Suprapubic skin (tissue), 4 donors: ENCODE results near the gene PLK5. TPM values are rescaled to one million over a fixed set of nuclear protein-coding genes. Genes with fewer than 3 reads are reported as not detected.
A peak's percentile ranks its signal among the peaks of the same experiment; 100 is the strongest.
"Not testable (repeated sequence)": the region's sequence is repeated elsewhere in the genome, so short reads cannot be mapped to it uniquely, and the experiment has no call there.

Experiments
- DNase-seq, 2 donors: peaks; one replicate each; pipeline ENCODE4 v3.0.0-alpha.2; 2019; ENCODE audit warnings: low spot score in 2 of 2
- H3K27ac ChIP-seq: fragments of 200-600 bp; sonication (generic); one replicate; pipeline ENCODE4 v1.5.1; 2019
- H3K27me3 ChIP-seq: fragments of 200-600 bp; sonication (generic); one replicate; pipeline ENCODE4 v1.5.1; 2019
- H3K36me3 ChIP-seq: fragments of 200-600 bp; sonication (generic); one replicate; pipeline ENCODE4 v1.5.1; 2019
- H3K4me1 ChIP-seq: fragments of 200-600 bp; sonication (generic); one replicate; pipeline ENCODE4 v1.5.1; 2019
- H3K4me3 ChIP-seq: fragments of 200-600 bp; sonication (generic); one replicate; pipeline ENCODE4 v1.5.1; 2019; ENCODE audit warnings: mild to moderate bottlenecking
- H3K9me3 ChIP-seq: fragments of 200-600 bp; sonication (generic); one replicate; pipeline ENCODE4 v1.5.1; 2019
- CTCF ChIP-seq, 2 donors: fragments of 200-600 bp in 1 of 2; fragments of 450-650 bp in 1 of 2; sonication (generic) in 1 of 2; IDR thresholded peaks; one replicate each; pipeline ENCODE4 v1.5.1; 2016 to 2019; ENCODE audit warnings: antibody characterized with exemption in 2 of 2, mild to moderate bottlenecking in 1 of 2, moderate library complexity in 1 of 2
- EP300 ChIP-seq: sonication (generic); formaldehyde crosslinking; IDR thresholded peaks from one replicate; pipeline ENCODE4 v1.6.1; 2017; ENCODE audit warnings: antibody characterized with exemption
- POLR2A ChIP-seq, 2 donors: fragments of 450-650 bp; IDR thresholded peaks; one replicate each; pipeline ENCODE4 v1.6.1; 2017; ENCODE audit warnings: antibody characterized with exemption in 2 of 2, mild to moderate bottlenecking in 2 of 2, moderate library complexity in 2 of 2
- POLR2AphosphoS5 ChIP-seq, 3 donors: sonication (generic); formaldehyde crosslinking; IDR thresholded peaks; one replicate each; pipeline ENCODE4 v1.6.1; 2017; ENCODE audit warnings: antibody characterized with exemption in 3 of 3
- WGBS: methylation state at CpG from one replicate; pipeline ENCODE4 v1.1.5; 2018; 5-methylcytosine and 5-hydroxymethylcytosine counted together
- total RNA-seq, 4 donors: library from RNA; depleted of rRNA; stranded (reverse); fragments of >200 nt; gene quantifications; one replicate each; pipeline ENCODE4 v1.1.0, GENCODE V29; 2016

The PLK5 gene
- 1 to 10 TPM in 1 of 4 donors, under 1 TPM in 1, not detected in 2; 0.23 to 1.2 TPM for total RNA-seq

GRCh38 chr19:1523412-1524286 is at the start of gene PLK5:
TSS of gene PLK5 (plus strand) at chr19:1524077. CDS start at chr19:1526997, 2,920 bp downstream.
- peaks cover 68% of the 10 kb centered on the region for H3K27me3 ChIP-seq
- 100% methylated on average over 1 of the region's 92 CpGs for WGBS
- no peaks in the 10 kb centered on the region for H3K36me3 ChIP-seq
- H3K27ac ChIP-seq, result no peak within 1 kb of the TSS
- no peak for DNase-seq
- TF ChIP-seq CTCF (IDR thresholded peaks at IDR 0.05), result no peak
- no peak for TF ChIP-seq POLR2A (IDR thresholded peaks at IDR 0.05)
- no peak for TF ChIP-seq EP300
- TF ChIP-seq POLR2AphosphoS5 (IDR thresholded peaks at IDR 0.05), result no peak
- H3K4me3 ChIP-seq, result peak within 1 kb of the TSS; percentile 46
- no peaks in the 10 kb centered on the region for H3K9me3 ChIP-seq
- peaks cover 13% of the 10 kb centered on the region for H3K4me1 ChIP-seq

GRCh38 chr19:1474765-1475351 is 49.0 kb upstream of the PLK5 start:
- Histone ChIP-seq H3K9me3 (no peaks in the 10 kb centered on the region), H3K4me1 (peaks cover 57% of the 10 kb centered on the region), H3K4me3 (no peak overlapping the region), H3K27me3 (peaks cover 42% of the 10 kb centered on the region), H3K36me3 (peaks cover 9% of the 10 kb centered on the region), H3K27ac (no peak overlapping the region)
- WGBS, result 70% methylated on average over 6 of the region's 26 CpGs
- DNase-seq, result no peak
- TF ChIP-seq POLR2AphosphoS5 (IDR thresholded peaks at IDR 0.05) (no peak), POLR2A (IDR thresholded peaks at IDR 0.05) (no peak), CTCF (IDR thresholded peaks at IDR 0.05) (no peak), EP300 (no peak)

- Histone ChIP-seq H3K36me3 (peaks cover 9% of the 10 kb centered on the region), H3K27me3 (peaks cover 32% of the 10 kb centered on the region), H3K27ac (no peak overlapping the region), H3K4me1 (peaks cover 47% of the 10 kb centered on the region), H3K9me3 (no peaks in the 10 kb centered on the region), H3K4me3 (no peak overlapping the region)
- 94% methylated on average over 23 of the region's 31 CpGs for WGBS
- no peak for TF ChIP-seq CTCF (IDR thresholded peaks at IDR 0.05)
- TF ChIP-seq POLR2AphosphoS5 (IDR thresholded peaks at IDR 0.05), result no peak
- no peak for TF ChIP-seq POLR2A (IDR thresholded peaks at IDR 0.05)
- TF ChIP-seq EP300, result no peak
- no peak for DNase-seq
These were observed 48.0 kb upstream of the PLK5 start for GRCh38 chr19:1475751-1476437.

- H3K36me3 ChIP-seq, DNase-seq, H3K9me3 ChIP-seq, H3K27ac ChIP-seq, H3K4me3 ChIP-seq: not testable (repeated sequence)
- WGBS, result 87% methylated on average over 9 of the region's 9 CpGs
- Histone ChIP-seq H3K4me1 (peaks cover 35% of the 10 kb centered on the region), H3K27me3 (peaks cover 20% of the 10 kb centered on the region)
These were observed 46.8 kb upstream of the PLK5 start for GRCh38 chr19:1477056-1477455.

GRCh38 chr19:1478934-1479707 is 44.8 kb upstream of the PLK5 start, which contains the start of gene C19orf25:
TSS of gene C19orf25 (minus strand) at chr19:1479215. CDS start at chr19:1478903, 312 bp downstream.
- Histone ChIP-seq H3K9me3 (no peaks in the 10 kb centered on the region), H3K36me3 (peaks cover 9% of the 10 kb centered on the region), H3K4me1 (peaks cover 27% of the 10 kb centered on the region), H3K4me3 (peak within 1 kb of the TSS; percentile 92), H3K27ac (peak within 1 kb of the TSS; percentile 70), H3K27me3 (peaks cover 1% of the 10 kb centered on the region)
- TF ChIP-seq POLR2AphosphoS5 (IDR thresholded peaks at IDR 0.05), result peak in 2 of 3 donors; percentile 35 to 71
- no peak for TF ChIP-seq EP300
- peak in 1 of 2 donors; percentile 55 for TF ChIP-seq POLR2A (IDR thresholded peaks at IDR 0.05)
- 8% methylated on average over 6 of the region's 71 CpGs for WGBS
- DNase-seq, result peak; percentile 96
